Erythroblast (primary cell): ENCODE measurements around the gene GMEB2.

Source experiments
- GATA1 ChIP-seq: IDR thresholded peaks from 2 replicates; pipeline ENCODE4 v1.6.1; 2011; ENCODE audit warnings: low read depth, mild to moderate bottlenecking, control low read depth, low read length, moderate library complexity
- POLR2A ChIP-seq: IDR thresholded peaks from 2 replicates; pipeline ENCODE4 v1.6.1; 2011; ENCODE audit warnings: mild to moderate bottlenecking, low read length

- no peak for TF ChIP-seq POLR2A
- TF ChIP-seq GATA1, result no peak
Measured at GRCh38 chr20:63544241-63544957, 82.5 kb downstream of the GMEB2 start.
